ENCODE data around the gene SPTLC2.

DNA sequence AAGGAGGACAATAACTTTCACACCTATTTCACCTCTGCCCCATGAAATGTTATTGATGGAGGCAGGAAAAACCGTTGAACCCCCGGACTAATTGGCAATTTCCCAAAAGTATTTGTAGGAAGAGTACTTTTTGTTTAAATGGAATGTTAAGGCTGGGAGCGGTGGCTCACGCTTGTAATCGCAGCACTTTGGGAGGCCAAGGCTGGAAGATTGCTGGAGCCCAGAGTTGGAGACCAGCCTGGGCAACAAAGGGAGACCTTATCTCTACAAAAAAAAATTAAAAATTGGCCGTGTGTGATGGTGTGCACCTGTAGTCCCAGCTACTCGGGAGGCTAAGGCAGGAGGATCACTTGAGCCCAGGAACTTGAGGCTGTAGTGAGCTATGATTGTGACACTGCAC lies 26.0 kb upstream of the SPTLC2 start:
- TF ChIP-seq, protein P1, sequence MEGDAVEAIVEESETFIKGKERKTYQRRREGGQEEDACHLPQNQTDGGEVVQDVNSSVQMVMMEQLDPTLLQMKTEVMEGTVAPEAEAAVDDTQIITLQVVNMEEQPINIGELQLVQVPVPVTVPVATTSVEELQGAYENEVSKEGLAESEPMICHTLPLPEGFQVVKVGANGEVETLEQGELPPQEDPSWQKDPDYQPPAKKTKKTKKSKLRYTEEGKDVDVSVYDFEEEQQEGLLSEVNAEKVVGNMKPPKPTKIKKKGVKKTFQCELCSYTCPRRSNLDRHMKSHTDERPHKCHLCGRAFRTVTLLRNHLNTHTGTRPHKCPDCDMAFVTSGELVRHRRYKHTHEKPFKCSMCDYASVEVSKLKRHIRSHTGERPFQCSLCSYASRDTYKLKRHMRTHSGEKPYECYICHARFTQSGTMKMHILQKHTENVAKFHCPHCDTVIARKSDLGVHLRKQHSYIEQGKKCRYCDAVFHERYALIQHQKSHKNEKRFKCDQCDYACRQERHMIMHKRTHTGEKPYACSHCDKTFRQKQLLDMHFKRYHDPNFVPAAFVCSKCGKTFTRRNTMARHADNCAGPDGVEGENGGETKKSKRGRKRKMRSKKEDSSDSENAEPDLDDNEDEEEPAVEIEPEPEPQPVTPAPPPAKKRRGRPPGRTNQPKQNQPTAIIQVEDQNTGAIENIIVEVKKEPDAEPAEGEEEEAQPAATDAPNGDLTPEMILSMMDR (IDR thresholded peaks at IDR 0.05) = no peak
- TF ChIP-seq POLR2A (IDR thresholded peaks at IDR 0.05) (no peak), POLR2AphosphoS5 (IDR thresholded peaks at IDR 0.05) (no peak), EP300 (IDR thresholded peaks at IDR 0.05; ENCODE audit: low read depth) (no peak)
